Measurements from ENCODE around the gene TAS2R60. TPM values are rescaled to one million over a fixed set of nuclear protein-coding genes. Genes with fewer than 3 reads are reported as not detected.
"Not testable (repeated sequence)": the region's sequence is repeated elsewhere in the genome, so short reads cannot be mapped to it uniquely, and the experiment has no call there.

TAS2R60 gene
- total RNA-seq, 1 donor from 2014 or later: not detected

GRCh38 chr7:143458681-143459080 lies 15.4 kb downstream of the TAS2R60 start:
- DNase-seq (ENCODE audit: missing footprints) (no peak), ATAC-seq (no peak)
- intact Hi-C loops (cut with DNase I): no loop called here

DNA sequence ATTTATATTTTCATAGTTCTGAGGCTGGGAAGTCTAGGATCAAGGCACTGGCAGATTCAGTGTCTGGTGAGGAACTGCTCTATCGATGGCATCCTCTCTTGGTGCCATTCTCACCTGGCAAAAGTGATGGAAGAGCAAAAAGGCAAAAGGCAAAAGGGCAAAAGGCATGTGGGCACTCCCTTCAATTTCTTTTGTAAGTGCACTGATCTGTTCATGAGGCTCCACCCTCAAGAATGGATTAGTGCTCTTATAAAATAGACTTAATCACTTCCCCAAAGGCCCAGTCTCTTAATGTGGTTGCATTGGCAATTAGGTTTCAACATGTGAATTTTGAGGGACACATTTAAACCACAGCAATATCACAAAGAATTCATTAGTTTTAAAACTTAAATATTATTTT lies 16.1 kb downstream of the TAS2R60 start:
- intact Hi-C loops (cut with DNase I): no loop called here
- ATAC-seq: no peak
- DNase-seq (ENCODE audit: missing footprints): no peak

- DNase-seq (ENCODE audit: missing footprints): no peak
- ATAC-seq: no peak
- intact Hi-C loops (cut with DNase I): no loop called here
Measured at GRCh38 chr7:143460271-143460979, 17.2 kb downstream of the TAS2R60 start.

DNA sequence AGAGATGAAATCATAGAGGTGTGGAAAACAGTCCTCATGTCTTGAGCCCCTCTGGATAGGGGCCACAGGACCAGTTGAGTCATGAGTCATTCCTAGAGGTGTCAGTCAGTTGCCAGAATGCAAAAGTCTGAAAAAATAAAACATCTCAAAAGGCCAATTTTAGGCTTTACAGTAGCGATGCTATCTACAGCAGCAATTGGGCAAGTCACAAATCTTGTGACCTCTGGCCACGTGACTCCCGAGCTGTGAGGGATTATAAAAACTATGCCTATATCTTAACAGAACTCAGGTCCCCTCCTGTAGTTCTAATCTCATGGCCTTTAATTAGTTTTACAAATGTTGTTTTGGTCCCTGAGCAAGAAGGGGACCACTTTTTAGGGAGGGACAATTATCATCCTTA lies 18.8 kb downstream of the TAS2R60 start:
- intact Hi-C loops (cut with DNase I): no loop called here

GRCh38 chr7:143463556-143463955 lies 20.3 kb downstream of the TAS2R60 start:
- ATAC-seq: no peak
- no peak for DNase-seq (ENCODE audit: missing footprints)
- intact Hi-C loops (cut with DNase I): no loop called here

More for the DNA sequence above, 18.8 kb downstream of the TAS2R60 start:
- no peak for DNase-seq (ENCODE audit: missing footprints)
- ATAC-seq: no peak

DNA sequence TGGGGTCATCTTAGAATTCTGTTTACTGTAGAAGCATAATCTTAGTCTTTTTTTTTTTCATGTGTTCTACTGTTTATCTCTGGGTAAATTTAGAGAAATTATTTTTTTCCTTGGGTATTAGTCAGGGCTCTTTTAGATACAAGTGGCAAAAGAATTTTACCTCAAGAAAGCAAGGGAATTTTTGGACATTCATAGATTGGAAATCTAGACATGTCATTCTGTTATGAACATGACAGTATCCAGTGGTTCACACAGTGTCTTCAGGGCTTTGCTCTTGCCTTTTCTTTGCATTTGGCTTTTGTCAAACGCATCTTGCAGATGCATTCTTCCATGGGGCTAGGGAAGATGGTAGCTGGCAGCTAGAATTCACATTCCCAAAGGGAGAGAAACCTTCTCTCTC lies 20.7 kb downstream of the TAS2R60 start:
- DNase-seq (ENCODE audit: missing footprints) (no peak), ATAC-seq (no peak)
- intact Hi-C loops (cut with DNase I): no loop called here

- ATAC-seq: no peak
- intact Hi-C loops (cut with DNase I): no loop called here
- no peak for DNase-seq (ENCODE audit: missing footprints)
Measured at GRCh38 chr7:143467724-143468123, 24.5 kb downstream of the TAS2R60 start.

- ATAC-seq; intact Hi-C loops (cut with DNase I); DNase-seq (ENCODE audit: missing footprints): not testable (repeated sequence)
Measured at GRCh38 chr7:143472071-143472689, 28.9 kb downstream of the TAS2R60 start.

DNA sequence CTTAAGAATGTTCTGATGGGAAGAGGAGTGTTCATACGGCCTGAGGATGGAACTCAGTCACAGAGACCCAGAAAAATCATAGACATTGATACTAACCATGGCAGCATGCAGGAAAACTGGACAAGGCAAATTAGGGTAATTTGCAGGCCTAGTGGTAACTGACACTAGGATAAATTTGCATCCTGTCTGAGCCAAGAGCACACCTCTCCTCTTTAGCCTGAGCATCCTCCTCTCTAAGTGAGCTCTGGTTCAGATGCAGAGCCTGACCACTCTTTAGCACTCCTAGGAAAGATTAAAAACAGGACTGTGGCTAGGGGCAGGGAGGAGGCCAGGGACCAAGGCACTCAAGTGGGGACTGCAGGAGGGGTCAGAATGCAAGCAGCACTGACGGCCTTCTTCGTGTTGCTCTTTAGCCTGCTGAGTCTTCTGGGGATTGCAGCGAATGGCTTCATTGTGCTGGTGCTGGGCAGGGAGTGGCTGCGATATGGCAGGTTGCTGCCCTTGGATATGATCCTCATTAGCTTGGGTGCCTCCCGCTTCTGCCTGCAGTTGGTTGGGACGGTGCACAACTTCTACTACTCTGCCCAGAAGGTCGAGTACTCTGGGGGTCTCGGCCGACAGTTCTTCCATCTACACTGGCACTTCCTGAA lies 34.4 kb downstream of the TAS2R60 start, which contains the start of gene TAS2R41:
TSS of gene TAS2R41 (plus strand) at position 373 of the 650 bp plus-strand sequence. CDS start at position 373, 0 bp downstream.
- no peak for DNase-seq (ENCODE audit: missing footprints)
- no peak for ATAC-seq
- intact Hi-C loops (cut with DNase I): no loop called here

GRCh38 chr7:143479055-143479766 lies 36.0 kb downstream of the TAS2R60 start:
- no peak for DNase-seq (ENCODE audit: missing footprints)
- ATAC-seq: no peak
- intact Hi-C loops (cut with DNase I): no loop called here

- DNase-seq (ENCODE audit: missing footprints) (no peak), ATAC-seq (no peak)
- intact Hi-C loops (cut with DNase I): no loop called here
Measured at GRCh38 chr7:143480501-143480900, 37.2 kb downstream of the TAS2R60 start.

GRCh38 chr7:143484119-143484518 lies 40.9 kb downstream of the TAS2R60 start:
- DNase-seq (ENCODE audit: missing footprints) (no peak), ATAC-seq (no peak)
- intact Hi-C loops (cut with DNase I): no loop called here

GRCh38 chr7:143485094-143485493 lies 41.8 kb downstream of the TAS2R60 start:
- ATAC-seq (no peak), DNase-seq (ENCODE audit: missing footprints) (no peak)
- intact Hi-C loops (cut with DNase I): no loop called here

GRCh38 chr7:143485500-143485899 lies 42.2 kb downstream of the TAS2R60 start:
- intact Hi-C loops (cut with DNase I): no loop called here
- DNase-seq (ENCODE audit: missing footprints): no peak

GRCh38 chr7:143486266-143486665 lies 43.0 kb downstream of the TAS2R60 start:
- intact Hi-C loops (cut with DNase I); ATAC-seq; DNase-seq (ENCODE audit: missing footprints): not testable (repeated sequence)

More at GRCh38 chr7:143485500-143485899, 42.2 kb downstream of the TAS2R60 start:
- ATAC-seq: no peak

GRCh38 chr7:143487061-143487460 lies 43.8 kb downstream of the TAS2R60 start:
- intact Hi-C loops (cut with DNase I): no loop called here
- DNase-seq (ENCODE audit: missing footprints) (no peak), ATAC-seq (no peak)

GRCh38 chr7:143487566-143487965 lies 44.3 kb downstream of the TAS2R60 start:
- ATAC-seq: peak; percentile 78
- DNase-seq (ENCODE audit: missing footprints): peak; percentile 72
- intact Hi-C loops (cut with DNase I): no loop called here

- ATAC-seq: peak; percentile 37
- no peak for DNase-seq (ENCODE audit: missing footprints)
- intact Hi-C loops (cut with DNase I): no loop called here
Measured at GRCh38 chr7:143490717-143491306, 47.6 kb downstream of the TAS2R60 start.

DNA sequence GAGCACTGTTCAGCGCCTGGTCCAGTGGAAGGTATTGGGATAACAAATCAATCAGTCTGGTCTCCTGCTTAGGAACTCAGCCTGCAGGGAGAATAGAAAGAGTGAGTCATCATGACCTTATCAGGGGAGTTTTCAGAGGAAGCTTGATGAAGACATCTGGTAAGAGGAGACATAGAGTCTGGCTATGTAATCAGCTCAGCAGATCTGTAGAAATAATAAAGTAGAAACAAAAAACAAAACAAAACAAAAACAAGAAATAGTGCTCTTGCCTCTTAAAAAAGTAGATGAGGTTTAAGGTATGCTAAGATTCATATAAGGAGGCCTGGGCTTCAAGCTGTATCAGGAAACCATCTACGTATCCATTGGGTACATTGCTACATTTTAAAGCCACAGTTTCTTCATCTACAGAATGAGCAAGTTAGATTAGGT lies 48.8 kb downstream of the TAS2R60 start:
- intact Hi-C loops (cut with DNase I): no loop called here
- no peak for DNase-seq (ENCODE audit: missing footprints)
- ATAC-seq: peak; percentile 35

Data from Right ventricle myocardium inferior (tissue), 1 donor.